Superior temporal gyrus (tissue), 1 donor: ENCODE data around the gene LHX6.

Source experiments
- DNase-seq: peaks from one replicate; pipeline ENCODE4 v3.0.0-alpha.2; 2016; ENCODE audit errors: extremely low spot score

The LHX6 gene

DNA sequence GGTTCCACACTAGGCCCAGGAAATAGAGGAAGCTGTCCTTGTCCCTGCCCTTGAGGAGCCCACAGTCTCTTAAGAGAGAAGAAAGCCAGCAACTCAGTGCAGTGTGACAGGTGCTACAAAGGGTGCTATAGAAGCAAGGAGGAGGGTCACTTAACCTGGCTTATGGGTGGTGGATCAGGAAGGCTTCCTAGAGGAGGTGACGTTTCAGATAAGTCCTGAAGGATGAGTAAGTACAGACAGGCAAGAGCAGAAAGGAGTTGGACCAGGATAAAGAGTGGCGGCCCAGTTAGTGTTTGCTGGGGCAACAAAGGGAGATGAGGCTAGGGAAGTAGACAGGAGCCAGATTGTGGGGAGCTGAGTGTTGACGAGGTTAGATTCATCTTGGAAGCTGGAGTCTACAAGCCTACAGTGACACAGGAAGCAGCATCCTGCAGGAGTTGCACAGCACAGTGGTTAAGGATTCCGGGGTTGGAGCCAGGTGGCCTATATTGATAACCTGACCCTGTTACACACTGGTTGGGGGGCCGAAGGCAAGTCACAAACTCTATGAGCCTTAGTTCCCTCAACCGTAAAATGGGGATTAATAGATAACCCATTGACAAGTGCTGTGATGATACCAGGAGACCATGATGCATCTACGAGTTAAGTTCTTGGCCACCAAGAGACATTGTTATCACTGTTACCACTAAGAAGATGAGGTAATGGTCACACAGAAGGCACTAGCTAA is 5.4 kb upstream of the LHX6 start:
- DNase-seq: no peak

DNA sequence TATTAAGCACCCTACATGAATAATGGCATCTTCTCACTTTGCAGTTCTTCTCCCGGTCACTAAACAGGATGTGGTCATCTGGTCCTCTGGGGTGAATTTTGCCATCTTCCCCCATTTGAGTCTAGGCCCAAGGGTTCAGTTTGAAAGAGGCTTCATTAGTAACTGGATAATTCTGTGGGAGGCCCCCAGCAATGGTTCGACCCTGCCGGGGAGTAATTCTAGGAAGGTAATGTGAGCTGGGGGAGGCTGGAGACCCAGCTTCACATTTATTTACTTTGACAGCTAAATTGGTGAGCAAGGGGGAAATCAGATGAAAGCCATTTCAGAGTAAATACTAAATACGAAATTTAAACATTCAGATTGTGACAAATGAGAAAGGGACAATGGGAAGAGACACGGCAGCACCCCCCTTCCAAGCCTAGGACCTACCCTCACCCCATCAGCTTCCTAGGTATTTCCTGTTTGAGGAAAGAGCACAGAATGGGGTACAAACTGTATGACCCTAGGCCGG is 4.1 kb upstream of the LHX6 start:
- DNase-seq: no peak

DNA sequence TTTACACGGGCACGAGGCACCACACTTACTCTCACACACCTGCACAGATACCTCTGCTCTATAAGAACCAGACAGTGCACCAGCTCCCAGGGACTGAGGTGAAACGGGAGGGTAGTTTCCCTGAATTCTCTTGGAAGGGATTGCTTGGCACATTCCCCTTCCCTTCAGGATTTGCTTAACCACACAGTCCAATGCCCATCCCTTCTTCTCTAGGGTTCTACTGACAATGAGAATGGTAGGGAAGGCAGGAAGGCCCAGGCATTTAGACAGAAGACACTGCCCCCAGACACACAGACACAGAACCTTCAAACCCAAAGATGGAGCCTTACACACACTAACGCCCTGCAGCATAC is 704 bp upstream of the LHX6 start:
- no peak for DNase-seq

DNA sequence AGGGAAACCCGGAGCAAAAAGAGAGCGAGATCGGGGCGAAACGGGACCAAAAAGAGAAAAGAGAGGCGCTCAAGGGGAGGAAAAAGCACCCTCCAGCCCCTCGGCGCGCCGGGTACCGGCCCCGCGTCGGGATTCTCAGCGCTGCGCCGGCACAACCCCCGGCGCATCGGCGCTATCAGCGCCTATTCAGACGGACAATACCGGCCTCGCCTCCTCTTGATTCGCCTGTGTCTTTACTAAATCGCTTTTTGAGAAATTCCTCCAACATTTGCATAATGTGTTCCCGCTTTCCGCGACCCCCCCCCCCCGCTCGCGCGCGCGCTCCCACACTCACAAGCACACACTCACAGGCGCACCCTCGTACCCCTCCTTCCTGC is 578 bp downstream of the LHX6 start:
- DNase-seq: no peak

DNA sequence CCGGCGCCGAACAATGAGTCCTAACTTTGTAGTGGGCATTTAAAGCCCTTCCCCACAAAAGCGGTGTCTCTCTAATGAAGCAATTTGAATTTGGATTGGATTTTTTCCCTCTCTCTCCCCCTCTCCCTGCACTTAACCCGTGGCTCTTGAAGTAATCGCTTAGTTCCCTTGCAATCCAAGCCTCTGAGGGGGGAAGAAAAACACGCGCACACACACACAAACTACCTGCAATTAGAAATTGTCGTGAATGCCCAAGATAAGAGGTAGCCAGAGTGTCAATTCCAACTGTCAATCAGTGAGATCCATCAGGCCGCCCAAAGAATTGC is 1.2 kb downstream of the LHX6 start:
- no peak for DNase-seq

DNA sequence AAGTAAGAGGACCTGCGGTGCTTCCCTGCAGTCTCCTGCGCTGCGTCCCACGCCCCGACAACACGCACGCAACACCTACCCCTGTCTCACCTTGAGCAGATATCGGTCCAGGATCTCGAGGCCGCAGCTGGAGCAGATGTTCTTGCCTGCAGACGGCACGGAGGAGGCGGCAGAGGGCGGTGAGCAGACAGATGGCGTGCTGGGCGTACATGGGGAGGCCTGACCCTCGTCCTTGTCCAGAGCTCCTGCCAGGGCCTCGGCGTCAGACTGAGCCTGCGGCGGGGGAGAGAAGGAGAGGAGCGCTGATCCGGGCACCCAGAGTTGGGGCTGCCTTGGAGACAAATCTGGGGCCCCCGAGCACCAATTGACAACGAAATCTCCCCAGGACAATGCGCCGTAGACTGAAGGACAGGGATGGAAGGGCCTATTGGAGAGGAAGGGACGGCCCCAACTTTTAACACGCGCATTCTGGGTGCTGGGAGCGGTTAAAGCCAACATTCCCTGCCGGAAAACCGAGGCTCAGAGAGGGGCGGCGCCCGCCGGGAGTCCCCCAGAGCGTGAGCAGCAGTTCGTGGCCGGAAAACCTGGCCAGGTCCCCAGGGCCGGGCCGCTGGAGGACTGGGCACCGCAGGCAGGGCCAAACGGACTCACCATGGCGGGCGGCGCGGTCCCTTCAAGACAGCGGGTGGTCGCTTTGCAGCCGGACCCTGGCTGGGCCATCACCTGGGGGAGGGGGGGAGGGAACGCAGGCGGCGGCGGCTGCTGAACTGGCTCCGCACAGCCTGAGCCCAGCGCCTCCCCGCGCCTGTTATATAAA is 1.8 kb downstream of the LHX6 start:
- DNase-seq: no peak

DNA sequence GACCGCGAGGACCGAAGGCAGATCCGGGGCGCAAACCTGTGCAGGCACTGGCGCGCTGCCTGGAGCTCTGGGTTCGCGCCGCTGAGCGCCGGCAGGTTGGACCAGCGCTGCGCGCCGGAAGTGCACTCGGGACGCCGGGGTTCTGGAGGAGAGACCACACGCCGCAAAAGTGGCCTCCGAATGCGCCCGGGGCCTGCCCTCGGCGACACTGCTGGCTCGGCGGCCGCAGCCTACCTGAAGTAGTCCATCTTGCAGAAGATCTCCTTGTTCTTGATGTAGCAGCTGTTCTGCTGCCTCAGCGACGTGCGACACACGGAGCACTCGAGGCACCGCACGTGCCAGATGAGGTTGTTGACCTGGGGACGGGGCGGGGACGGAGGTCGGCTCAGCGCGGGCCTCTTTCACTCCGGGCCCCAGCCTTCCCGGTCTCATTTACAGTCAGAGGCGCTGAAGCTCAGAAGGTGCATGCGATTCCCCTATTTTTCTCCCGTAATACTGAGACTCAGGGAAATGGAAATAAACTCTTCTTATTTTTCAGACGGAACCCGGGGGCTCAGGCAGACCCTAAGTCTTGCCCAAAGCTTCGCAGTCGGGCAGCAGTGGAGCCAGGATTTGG is 2.5 kb downstream of the LHX6 start:
- DNase-seq: no peak

DNA sequence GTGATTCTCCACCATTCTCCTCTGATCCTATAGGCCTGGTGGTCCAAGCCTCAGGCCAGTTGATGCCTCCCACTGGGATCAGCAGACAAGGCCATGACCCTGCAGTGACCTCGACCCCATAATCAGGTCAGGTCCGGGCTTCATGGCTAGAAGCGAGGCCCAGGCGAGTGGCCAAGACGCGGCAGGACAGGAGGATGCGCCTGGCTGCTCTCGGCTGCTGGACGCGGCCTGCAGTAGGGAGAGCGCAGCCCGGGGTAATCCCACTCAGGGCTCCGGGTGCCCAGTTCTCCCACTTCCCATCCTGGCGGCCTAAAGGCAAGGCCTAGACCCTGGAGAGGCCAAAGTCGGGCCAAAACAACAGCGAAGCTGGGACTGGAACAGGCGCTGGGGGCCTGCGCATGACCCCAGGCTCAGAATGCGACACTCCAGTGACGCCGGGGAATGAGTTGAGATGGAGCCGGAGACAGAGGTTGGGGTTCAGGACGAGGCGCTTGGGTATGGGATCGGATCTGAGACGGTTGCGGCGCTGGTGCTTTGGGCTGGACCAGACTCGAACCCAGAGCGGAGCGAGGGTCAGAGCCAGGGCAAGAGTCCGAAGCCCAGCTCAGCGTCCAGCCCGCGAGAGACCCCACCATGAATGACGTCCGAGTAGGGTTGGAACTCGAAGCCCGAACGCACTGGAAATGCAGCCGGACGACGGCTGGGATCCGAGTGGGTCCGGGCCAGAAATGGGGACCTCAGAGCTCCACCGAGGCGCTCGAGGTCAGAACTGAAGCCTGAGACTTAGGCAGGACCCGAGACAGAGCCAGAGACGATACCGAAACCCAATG is 3.2 kb downstream of the LHX6 start:
- no peak for DNase-seq

DNA sequence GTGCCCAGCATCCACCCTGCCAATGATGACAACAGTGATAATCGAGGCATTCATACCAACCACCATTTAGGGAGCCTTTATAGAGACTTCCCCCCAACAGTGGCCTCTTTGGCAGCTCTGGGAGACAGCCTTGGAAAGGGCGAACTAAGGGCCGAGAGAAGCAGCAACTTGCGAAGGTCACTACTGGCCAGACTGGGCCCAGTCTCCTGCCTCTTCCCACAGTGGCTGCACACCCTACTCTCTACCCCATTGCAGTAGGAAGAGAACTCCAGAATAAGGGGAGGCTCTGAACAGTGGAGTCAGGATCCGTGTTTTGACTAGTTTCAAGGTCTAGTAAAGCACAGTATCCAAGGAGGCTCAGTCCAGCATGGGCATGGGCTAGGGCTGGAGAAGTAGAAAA is 5.3 kb downstream of the LHX6 start:
- no peak for DNase-seq

DNA sequence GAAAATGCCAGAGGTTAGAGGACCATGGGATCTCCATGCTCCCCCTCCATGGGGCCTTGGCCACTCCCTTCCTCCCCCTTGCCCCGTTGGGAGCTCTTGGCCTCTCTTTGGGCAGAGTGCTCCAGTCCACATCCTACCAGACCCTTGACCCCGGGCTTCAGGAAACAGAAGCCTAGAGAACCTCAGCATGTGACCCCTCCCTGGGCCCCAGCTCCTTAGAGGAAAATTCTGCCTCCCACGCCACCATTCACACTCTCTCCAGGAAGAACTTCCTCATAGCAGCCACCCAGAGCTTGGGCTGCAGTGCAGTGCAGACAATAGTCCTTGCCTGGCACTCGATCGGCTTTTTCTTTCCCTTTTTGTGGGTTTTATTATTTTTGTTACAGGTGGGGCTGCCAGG is 6.0 kb downstream of the LHX6 start:
- DNase-seq: no peak

DNA sequence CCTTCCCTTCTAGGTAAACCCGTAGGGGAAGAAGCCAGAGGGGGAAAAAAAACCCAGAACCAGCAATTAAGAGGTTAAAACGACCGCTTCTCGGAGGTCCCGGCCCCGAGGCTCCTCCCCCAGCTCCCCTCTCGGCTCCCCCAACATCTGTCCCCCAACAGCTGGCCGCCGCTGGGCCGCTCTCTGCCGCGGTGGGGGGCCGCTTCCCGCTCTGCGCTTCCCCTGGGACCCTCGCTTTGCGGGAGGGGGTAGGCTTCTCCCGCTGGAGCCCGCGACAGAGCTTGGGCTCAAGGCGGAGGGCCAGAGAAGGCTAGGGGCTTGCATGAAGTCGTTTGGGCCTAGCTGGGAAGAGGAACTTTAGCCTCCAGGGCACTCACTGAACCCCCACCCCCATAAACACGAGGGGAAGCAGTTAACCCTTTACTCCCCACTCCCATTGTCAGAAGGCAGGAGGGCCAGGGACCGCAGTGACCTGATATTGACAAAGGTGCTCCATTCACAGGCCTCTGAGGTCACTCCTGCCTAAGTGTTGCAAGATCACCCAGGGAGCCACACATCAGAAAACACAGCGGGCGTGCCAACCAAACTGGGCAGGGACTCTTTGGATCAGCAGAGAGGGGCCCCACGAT is 7.5 kb downstream of the LHX6 start:
- no peak for DNase-seq

DNA sequence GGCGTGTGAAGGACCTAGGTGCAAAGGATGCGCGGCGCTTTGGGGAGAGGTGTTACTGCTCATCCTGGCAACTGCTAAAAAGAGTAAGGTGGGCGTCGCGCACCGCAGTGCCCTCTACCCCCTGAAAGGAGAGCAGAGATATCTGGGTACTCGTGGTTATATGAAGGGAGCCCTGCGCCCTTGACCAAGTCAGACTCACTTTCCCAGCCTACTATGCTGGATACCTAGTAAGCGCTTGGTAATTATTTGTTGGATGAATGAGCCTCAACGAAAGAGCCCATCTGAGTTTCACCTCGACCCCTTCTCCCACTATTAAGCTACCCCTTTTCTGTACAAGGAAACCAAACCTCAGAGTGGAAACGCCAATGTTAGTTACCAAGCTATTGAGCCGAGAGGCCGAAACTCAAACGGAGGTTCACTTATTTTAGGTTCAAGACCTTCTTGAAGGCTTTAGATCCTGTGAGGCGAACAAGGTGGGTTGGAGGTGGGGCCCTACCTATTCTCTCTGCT is 8.0 kb downstream of the LHX6 start:
- DNase-seq: no peak

DNA sequence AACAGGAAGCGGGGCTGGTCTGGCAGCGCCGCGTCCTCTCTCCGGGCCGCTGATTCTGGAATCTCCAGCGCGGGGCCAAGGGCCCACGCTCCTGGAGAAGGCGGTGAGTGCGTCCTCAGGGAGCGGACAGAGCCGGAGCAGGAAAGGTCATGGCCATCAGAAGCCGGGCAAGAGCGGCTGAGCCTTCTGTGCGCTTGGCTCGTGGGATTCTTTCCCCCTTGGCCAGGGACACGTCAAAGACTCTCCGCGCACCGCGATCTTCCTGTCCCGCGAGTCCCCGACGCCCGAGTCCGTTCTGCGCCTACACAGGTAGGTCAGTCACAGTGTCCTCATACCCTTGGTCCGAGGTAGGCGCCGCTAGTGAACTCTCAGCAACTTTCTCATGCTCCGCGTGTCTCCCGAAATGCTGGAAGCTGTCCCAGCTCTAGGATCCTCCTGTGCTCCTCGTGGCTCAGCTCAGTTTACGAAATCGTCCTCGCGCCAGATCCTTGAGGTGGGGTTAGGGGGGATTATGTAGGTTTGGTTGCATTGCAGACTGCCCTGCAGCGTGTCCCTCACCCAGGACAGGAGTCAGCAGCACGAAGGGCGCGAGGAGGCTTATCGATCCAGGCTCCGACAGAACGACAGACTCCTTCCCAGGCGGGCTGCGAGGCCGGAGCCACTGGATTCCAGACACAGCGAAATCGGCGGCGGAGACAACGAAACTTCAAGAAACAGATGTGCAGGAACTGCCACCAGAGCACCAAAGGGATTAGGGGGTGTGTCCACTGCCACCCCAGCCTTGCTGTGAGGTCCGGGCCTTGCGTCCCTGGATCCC is 8.7 kb downstream of the LHX6 start:
- no peak for DNase-seq

DNA sequence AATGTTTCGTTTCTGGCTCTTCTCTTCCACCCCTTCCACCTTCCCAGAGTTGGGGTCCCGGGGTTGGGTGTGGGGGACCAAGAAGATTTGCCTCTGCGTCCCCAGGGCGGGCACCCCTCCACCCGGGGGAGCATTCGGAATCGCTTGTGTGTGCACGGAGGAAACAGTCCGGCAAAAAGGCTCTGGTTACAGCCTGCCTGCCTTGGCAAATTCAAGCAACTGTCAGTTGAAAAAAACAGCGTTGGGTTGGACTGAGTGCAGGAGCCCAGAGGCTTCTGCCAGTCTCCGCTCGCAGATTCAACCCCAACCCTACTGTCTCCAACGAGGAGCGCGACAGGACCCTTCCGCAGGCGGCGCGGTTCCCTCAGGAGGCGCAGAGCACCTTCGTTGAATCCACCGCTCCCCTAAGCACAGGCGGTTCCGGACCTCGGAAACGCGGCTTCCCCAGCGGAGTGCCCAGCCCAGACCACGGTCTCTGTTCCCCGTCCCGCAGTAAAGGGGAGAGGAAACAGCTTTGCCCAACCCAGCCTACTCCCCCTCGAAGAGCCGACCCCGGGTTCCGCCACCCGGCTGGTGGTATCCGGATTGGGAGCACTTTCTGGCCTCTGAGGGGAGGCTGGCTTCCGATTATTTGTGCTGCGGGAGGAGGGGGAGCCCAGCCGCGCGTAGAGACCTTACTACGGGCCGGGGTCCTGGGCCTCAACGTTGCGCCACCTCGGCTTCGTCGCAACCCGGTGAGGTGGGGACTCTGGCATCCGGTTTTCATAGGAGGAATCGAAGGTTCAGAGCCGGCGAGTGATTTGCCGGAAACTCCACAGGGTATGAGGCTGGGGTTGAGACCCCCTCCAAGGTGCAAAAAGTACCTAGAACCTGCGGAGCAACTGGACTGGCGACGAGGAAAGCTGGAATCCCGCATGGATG is 9.6 kb downstream of the LHX6 start:
- no peak for DNase-seq

DNA sequence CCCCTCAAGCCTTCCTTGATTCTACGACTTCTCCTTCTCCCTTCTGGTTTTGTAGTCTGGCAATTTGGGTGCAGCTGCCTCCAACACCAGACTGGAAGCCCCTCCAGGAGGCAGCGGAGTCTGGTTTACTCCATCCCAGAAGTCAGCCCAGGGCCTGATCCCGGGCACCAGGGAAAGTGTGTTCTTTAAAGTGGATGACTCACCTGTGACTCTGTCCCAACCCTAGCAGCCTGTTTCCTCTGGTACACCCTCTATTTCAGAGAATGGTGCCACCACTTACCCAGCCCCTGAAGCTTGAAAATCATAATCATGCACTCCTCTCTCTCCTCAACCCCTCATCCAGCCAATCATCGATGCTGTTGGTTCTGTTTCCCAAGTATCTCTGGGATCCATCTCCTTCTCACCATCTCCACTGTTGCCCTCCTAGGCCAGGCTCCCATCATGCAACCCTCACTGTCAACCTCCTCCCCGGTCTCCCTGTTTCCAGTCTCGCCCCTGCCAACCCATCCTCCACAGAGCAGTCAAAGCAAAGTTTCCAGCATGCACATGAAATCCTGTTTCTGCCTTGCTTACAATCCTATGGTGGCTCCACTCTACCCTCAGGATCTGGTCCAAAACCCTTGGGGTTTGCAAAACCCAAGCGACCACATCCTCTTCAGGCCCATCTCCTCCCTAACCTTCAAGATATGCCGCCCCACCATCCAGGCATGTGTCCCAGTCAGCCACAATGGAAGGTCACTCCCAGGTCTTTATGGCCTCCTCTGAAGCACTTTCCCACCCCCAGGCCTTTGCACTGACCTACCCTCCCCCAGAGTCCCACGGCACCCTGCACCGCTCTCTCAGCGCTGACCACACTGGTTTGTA is 10.5 kb downstream of the LHX6 start:
- DNase-seq: no peak

DNA sequence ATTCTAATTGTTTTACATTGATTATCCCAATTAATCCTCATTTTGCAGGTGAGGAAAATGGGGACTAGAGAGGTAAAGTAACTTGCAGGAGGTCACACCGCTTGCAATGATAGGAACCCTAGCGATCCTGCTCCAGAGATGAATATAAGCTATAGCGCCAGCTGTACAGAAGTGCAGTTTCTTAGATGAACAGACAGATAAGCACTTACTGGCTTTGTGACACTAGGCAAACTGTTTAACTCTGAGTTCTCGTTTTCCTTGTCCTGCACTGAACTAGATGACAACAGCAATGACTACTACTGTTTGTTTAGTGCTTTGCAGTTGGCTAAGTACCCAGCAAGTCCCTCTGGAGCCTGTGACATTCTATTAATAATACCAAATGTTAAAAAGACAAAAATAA is 11.1 kb downstream of the LHX6 start:
- DNase-seq: no peak

DNA sequence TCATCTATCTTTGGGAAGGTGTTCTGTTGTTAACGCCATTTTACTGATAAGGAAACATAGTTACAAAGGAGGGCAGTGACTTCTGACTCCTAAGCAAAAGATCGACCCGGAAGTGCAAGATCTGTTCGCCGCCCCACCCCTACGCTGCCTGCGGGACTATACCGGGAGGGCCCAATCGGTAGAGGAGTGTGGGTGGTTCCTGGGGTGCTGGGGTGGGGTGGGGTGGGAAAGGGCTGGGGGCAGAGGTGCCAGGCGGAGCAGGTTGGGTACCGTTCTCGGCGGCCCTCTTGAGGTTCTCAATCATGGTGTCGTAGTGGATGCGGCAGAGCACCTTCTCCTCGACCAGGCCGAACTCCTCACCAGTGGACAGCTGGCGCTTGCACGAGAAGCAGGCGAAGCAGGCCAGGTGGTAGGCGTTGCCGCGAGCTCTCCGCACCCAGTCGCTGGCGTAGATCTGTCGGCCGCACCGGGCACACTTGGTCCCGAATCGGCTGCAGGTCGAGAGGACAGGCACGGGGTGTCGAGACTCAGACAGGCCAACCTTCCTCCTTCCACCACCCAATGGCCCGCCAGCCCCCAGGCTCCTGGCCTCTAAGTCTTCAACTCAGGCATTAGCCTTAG is 11.8 kb downstream of the LHX6 start:
- no peak for DNase-seq

DNA sequence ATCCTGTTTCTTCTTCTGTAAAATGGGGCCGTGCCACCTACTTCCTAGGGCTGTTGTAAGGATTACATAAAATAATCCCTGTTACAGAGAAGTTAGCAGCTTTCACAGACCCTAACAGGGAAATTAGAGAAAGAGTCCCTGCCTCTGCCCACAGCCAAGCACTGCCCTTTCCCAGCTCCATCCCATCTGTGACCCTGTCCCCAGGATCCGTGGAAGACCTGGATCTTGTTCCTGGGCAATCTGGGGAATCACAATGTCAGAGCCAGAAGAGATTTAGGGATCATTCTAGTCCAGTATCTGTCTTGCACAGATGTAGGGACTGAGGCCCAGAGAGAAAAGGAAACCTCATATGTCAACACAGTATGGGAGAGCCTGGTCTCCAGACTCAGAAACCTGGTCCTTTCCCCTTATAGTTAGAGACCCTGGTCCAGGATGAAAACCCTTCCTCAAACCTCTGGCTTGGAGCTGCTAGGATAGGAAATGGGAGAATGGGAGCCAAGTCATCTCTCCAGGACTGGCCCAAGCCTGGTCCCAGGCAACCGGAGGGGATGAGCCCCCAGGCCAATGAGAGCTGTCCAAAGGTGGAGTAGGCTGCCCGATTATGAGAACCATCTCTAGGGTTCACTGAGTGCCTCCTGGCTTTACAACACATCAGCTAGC is 12.5 kb downstream of the LHX6 start:
- no peak for DNase-seq
